ENCODE data around the gene PARD3B. TPM values are rescaled to one million over a fixed set of nuclear protein-coding genes. Genes with fewer than 3 reads are reported as not detected.

The PARD3B gene
- total RNA-seq, 1 experiment from 2014 or later, result 7.6 TPM

GRCh38 chr2:205613970-205614559 lies 1068.8 kb downstream of the PARD3B start:
- CTCF ChIA-PET, result no interaction called here
- no peaks in the 10 kb centered on the region for H3K27me3 ChIP-seq (replicated peaks; ENCODE audit: insufficient read depth, low read depth, low read length, poor library complexity)
- intact Hi-C loops (cut with micrococcal nuclease; ENCODE audit: unreplicated experiment), result no loop called here
- POLR2A ChIA-PET (ENCODE audit: low non-redundant PET), result no interaction called here
- H3K4me1 ChIP-seq (ENCODE audit: insufficient read depth, low read length, poor library complexity, severe bottlenecking), result no peaks in the 10 kb centered on the region
- no peak for DNase-seq (ENCODE audit: low spot score)
- no peak overlapping the region for H3K27ac ChIP-seq (ENCODE audit: low read depth, low read length, poor library complexity, severe bottlenecking)
- no peaks in the 10 kb centered on the region for H3K36me3 ChIP-seq (ENCODE audit: insufficient read depth, low read length, poor library complexity, severe bottlenecking)
- no TSS peak for BruUV-seq (replicated peaks)
- TF ChIP-seq CTCF (conservative IDR thresholded peaks at IDR 0.05; ENCODE audit: low read depth, low read length) (no peak), EZH2 (IDR thresholded peaks at IDR 0.05; ENCODE audit: borderline replicate concordance, low read depth, low read length, poor library complexity, severe bottlenecking) (no peak)
- H3K4me3 ChIP-seq (ENCODE audit: low read depth, low read length, poor library complexity, severe bottlenecking), result no peak overlapping the region
- H3K9me3 ChIP-seq (ENCODE audit: low read depth, low read length, poor library complexity, severe bottlenecking), result no peaks in the 10 kb centered on the region

GRCh38 chr2:205614965-205615364 lies 1069.7 kb downstream of the PARD3B start:
- no peaks in the 10 kb centered on the region for H3K9me3 ChIP-seq (ENCODE audit: low read depth, low read length, poor library complexity, severe bottlenecking)
- DNase-seq (ENCODE audit: low spot score), result no peak
- H3K36me3 ChIP-seq (ENCODE audit: insufficient read depth, low read length, poor library complexity, severe bottlenecking), result no peaks in the 10 kb centered on the region
- H3K27me3 ChIP-seq (replicated peaks; ENCODE audit: insufficient read depth, low read depth, low read length, poor library complexity), result no peaks in the 10 kb centered on the region
- no peak overlapping the region for H3K27ac ChIP-seq (ENCODE audit: low read depth, low read length, poor library complexity, severe bottlenecking)
- BruUV-seq (replicated peaks), result no TSS peak
- no peaks in the 10 kb centered on the region for H3K4me1 ChIP-seq (ENCODE audit: insufficient read depth, low read length, poor library complexity, severe bottlenecking)
- H3K4me3 ChIP-seq (ENCODE audit: low read depth, low read length, poor library complexity, severe bottlenecking), result no peak overlapping the region
- ChIA-PET POLR2A (ENCODE audit: low non-redundant PET) (no interaction called here), CTCF (no interaction called here)
- intact Hi-C loops (cut with micrococcal nuclease; ENCODE audit: unreplicated experiment), result no loop called here
- TF ChIP-seq EZH2 (IDR thresholded peaks at IDR 0.05; ENCODE audit: borderline replicate concordance, low read depth, low read length, poor library complexity, severe bottlenecking) (no peak), CTCF (conservative IDR thresholded peaks at IDR 0.05; ENCODE audit: low read depth, low read length) (no peak)

GRCh38 chr2:205617905-205618304 lies 1072.6 kb downstream of the PARD3B start:
- no TSS peak for BruUV-seq (replicated peaks)
- Histone ChIP-seq H3K27ac (ENCODE audit: low read depth, low read length, poor library complexity, severe bottlenecking) (no peak overlapping the region), H3K9me3 (ENCODE audit: low read depth, low read length, poor library complexity, severe bottlenecking) (no peaks in the 10 kb centered on the region), H3K36me3 (ENCODE audit: insufficient read depth, low read length, poor library complexity, severe bottlenecking) (no peaks in the 10 kb centered on the region), H3K27me3 (replicated peaks; ENCODE audit: insufficient read depth, low read depth, low read length, poor library complexity) (no peaks in the 10 kb centered on the region), H3K4me1 (ENCODE audit: insufficient read depth, low read length, poor library complexity, severe bottlenecking) (no peaks in the 10 kb centered on the region), H3K4me3 (ENCODE audit: low read depth, low read length, poor library complexity, severe bottlenecking) (no peak overlapping the region)
- TF ChIP-seq CTCF (conservative IDR thresholded peaks at IDR 0.05; ENCODE audit: low read depth, low read length) (no peak), EZH2 (IDR thresholded peaks at IDR 0.05; ENCODE audit: borderline replicate concordance, low read depth, low read length, poor library complexity, severe bottlenecking) (no peak)
- ChIA-PET CTCF (no interaction called here), POLR2A (ENCODE audit: low non-redundant PET) (no interaction called here)
- no peak for DNase-seq (ENCODE audit: low spot score)
- intact Hi-C loops (cut with micrococcal nuclease; ENCODE audit: unreplicated experiment), result no loop called here

Measured in A673 (cell line).